Measurements from ENCODE around the gene TRAF5. TPM values are rescaled to one million over a fixed set of nuclear protein-coding genes. Genes with fewer than 3 reads are reported as not detected.

Gene TRAF5
- polyA plus RNA-seq, 3 donors: 5.0 to 11.4 (median 5.6) TPM

GRCh38 chr1:211324992-211325775 lies 1.4 kb upstream of the TRAF5 start:
- WGBS, 3 donors: 85 to 90% (median 85%) methylated on average over 12 of the region's 12 CpGs
- H3K27ac ChIP-seq (ENCODE audit: low read depth, low read length): no peak overlapping the region

GRCh38 chr1:211326140-211326527 lies 499 bp upstream of the TRAF5 start:
- H3K27ac ChIP-seq (ENCODE audit: low read depth, low read length): no peak overlapping the region
- WGBS, 3 donors: 61 to 89% (median 81%) methylated on average over 8 of the region's 8 CpGs

DNA sequence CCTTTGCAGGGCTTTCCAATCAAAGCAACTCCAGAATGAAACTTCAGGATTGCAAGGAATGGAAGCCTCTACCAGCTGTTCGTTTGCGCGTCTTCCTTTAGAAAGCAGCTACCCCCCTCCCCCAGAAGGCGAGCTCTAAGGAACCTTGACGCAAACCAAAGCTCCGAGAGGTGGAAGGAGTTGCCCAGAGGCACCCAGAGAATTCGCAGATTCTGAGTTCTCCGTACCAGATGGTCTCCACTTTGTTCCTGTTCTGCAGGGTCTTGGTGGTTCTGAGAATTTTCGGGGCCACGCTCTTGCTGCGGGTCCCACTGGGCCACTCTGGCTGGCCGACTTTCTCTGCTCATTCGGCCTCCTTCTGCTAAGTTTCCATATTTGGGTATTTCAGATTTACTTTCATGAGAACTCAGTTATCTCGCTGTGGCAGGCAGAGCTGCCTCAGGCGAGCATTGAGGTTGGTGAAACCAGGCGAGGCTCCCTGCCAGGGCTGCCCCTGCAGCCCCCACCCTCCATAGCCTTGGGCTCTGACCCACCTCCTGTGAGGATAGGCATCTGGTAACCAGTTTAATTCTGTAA lies 801 bp downstream of the TRAF5 start:
- H3K27ac ChIP-seq (ENCODE audit: low read depth, low read length): no peak overlapping the region
- 3 to 7% (median 3%) methylated on average over 16 of the region's 16 CpGs for WGBS, 3 donors

GRCh38 chr1:211328084-211328694 lies 1.6 kb downstream of the TRAF5 start:
- 56 to 89% (median 83%) methylated on average over 11 of the region's 11 CpGs for WGBS, 3 donors
- no peak overlapping the region for H3K27ac ChIP-seq (ENCODE audit: low read depth, low read length)

DNA sequence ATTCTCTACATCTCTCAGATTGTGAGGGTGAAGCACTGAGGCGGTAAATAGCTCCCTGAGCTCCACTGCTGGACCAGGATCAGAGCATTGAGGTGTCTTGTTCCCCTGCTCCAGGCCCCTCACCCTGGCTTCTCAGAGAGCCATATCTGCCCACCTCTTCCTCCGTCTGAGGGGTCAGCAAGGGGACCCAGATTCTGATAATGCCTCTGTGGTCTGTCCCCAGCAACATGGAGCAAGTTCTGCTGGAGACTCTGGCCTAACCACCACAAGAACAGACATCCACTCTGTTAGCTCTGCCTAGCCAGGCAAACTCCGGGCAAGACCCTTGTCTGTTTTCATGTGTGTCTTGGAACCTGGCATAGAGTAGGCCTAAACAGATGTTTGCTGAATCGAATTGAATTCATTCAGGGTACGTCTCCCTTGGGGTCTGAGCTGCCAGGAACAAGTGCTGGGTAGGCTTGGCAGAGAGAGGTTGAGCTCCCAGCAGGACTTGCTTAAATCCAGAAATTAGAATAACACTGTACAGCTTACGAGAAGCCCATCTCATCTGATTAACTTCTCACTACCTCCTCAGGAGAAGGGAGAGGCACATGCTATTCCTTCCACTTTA lies 2.3 kb downstream of the TRAF5 start:
- H3K27ac ChIP-seq (ENCODE audit: low read depth, low read length): no peak overlapping the region
- 54 to 84% (median 82%) methylated on average over 6 of the region's 6 CpGs for WGBS, 3 donors

DNA sequence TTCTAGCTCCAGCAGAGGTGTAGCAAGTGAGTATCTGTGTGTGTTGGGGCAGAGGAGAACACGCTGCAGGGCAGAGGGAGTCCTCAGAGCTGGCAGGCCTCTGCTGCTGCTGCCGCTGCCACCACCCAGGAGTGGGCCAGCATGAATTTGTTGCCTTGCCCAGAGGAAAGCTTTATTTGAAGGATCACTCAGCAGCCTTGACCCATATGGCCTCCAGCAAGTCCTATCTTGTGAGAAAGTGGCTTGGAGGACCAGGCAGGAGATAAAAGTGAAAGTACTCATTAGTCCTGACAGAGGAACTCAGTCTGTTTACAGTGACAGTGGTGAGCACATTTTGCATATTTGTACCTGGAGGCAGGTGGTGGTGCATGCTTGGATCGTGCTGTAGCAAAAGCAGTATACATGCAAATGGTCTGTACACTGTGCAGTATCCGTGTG lies 3.1 kb downstream of the TRAF5 start:
- H3K27ac ChIP-seq (ENCODE audit: low read depth, low read length): no peak overlapping the region
- WGBS, 3 donors: 48 to 82% (median 79%) methylated on average over 4 of the region's 4 CpGs

- H3K27ac ChIP-seq (ENCODE audit: low read depth, low read length): no peak overlapping the region
- 51 to 90% (median 89%) methylated on average over 8 of the region's 8 CpGs for WGBS, 3 donors
Observed at GRCh38 chr1:211330282-211330936, 3.8 kb downstream of the TRAF5 start.

- no peak overlapping the region for H3K27ac ChIP-seq (ENCODE audit: low read depth, low read length)
- WGBS, 3 donors: 88 to 98% (median 97%) methylated on average over 3 of the region's 3 CpGs
Observed at GRCh38 chr1:211331011-211331709, 4.5 kb downstream of the TRAF5 start.

- WGBS, 3 donors: 61 to 65% (median 63%) methylated on average over 3 of the region's 3 CpGs
- H3K27ac ChIP-seq (ENCODE audit: low read depth, low read length): no peak overlapping the region
Observed at GRCh38 chr1:211332036-211332616, 5.5 kb downstream of the TRAF5 start.

DNA sequence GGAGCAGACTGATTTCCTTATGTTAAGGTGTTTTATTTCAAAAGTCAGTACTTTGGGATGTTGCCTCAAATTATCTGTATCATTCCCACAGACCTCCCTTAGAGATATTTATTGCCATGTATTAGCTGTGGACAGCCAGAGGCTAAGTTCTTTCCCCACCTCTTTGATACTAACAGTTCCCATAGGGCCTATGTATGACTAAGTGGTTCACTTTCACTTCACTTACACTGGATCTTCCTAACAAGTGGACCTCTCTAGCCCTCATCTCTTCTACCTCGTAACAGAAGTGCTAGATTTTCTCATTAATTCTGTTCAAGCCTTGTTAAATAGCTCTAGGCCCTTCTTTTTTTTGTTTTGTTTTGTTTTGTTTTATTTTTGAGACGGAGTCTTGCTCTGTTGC lies 6.2 kb downstream of the TRAF5 start:
- WGBS, 3 donors: 86 to 92% (median 86%) methylated on average over 2 of the region's 2 CpGs
- H3K27ac ChIP-seq (ENCODE audit: low read depth, low read length): no peak overlapping the region

- H3K27ac ChIP-seq (ENCODE audit: low read depth, low read length): no peak overlapping the region
- 24 to 78% (median 69%) methylated on average over 1 of the region's 1 CpG for WGBS, 3 donors
Observed at GRCh38 chr1:211333906-211334305, 7.3 kb downstream of the TRAF5 start.

DNA sequence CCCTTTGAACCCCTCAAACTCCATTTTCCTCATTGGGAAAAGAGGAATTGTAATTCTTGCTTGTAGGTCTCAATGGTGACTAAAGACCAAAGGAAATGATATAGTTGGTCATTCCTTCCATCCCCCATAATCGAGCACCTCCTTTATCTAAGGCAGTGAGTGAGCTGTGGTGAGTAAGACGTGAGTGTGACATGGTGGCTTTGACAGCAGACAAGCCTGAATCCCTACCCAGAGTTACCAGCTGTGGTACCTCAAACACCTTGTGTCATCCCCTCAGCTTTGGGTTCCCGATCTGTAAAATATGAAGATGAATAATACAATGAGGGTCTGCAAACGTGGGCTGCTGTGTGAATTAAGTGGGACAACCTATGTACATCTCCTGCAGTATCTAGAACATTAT lies 8.4 kb downstream of the TRAF5 start:
- WGBS, 3 donors: 70 to 88% (median 86%) methylated on average over 4 of the region's 4 CpGs
- no peak overlapping the region for H3K27ac ChIP-seq (ENCODE audit: low read depth, low read length)

DNA sequence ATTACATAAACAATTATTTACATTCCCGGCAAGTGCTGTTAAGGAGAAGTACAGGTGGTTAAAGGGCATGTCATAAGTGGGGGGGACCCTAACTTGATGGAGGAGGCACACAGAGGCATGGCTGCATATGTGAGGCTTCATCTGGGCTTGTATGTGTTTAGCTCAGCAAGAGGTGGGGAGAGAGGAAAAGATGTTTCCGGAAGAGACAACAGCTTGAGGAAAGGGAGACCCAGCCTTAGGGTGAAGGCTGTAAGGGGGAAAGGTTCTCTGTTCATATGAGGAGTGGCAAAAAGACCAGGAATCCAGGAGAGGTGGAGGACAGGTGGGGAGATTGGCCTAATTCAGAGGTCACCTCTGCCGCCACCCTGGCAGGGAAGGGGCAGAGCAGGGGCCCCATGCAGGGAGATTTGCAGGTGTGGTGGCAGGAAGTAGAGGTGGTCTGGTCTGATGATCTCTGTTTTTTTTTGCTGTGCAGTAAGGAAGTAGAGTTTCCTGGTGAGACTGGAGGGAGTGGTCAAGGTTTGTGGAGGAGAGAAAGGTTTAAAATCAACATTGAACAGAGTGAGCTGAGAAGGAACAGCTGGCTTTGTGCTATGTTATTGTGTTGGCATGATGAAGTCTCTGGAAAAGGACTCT lies 9.0 kb downstream of the TRAF5 start:
- H3K27ac ChIP-seq (ENCODE audit: low read depth, low read length): no peak overlapping the region
- 55 to 61% (median 58%) methylated on average over 3 of the region's 3 CpGs for WGBS, 3 donors

GRCh38 chr1:211336161-211336560 lies 9.5 kb downstream of the TRAF5 start:
- 52 to 83% (median 74%) methylated on average over 3 of the region's 3 CpGs for WGBS, 3 donors
- H3K27ac ChIP-seq (ENCODE audit: low read depth, low read length): no peak overlapping the region

GRCh38 chr1:211336775-211337174 lies 10.1 kb downstream of the TRAF5 start:
- H3K27ac ChIP-seq (ENCODE audit: low read depth, low read length): no peak overlapping the region
- 50 to 97% (median 96%) methylated on average over 15 of the region's 15 CpGs for WGBS, 3 donors

GRCh38 chr1:211337430-211338223 lies 11.0 kb downstream of the TRAF5 start:
- WGBS, 3 donors: 64 to 80% (median 73%) methylated on average over 7 of the region's 7 CpGs
- no peak overlapping the region for H3K27ac ChIP-seq (ENCODE audit: low read depth, low read length)

- no peak overlapping the region for H3K27ac ChIP-seq (ENCODE audit: low read depth, low read length)
- WGBS, 3 donors: 85 to 95% (median 94%) methylated on average over 4 of the region's 4 CpGs
Observed at GRCh38 chr1:211338224-211338620, 11.6 kb downstream of the TRAF5 start.

All from adipose tissue (tissue), 3 donors.